ENCODE data around the gene DMXL2. TPM values are rescaled to one million over a fixed set of nuclear protein-coding genes. Genes with fewer than 3 reads are reported as not detected.

Gene DMXL2
- total and polyA plus RNA-seq, 9 of the 15 experiments (the other 6 are each of a cell fraction or from before 2014, with no cell fraction given) = 9.3 to 57.7 (median 30.7) TPM

GRCh38 chr15:51403072-51403878 lies 219.3 kb downstream of the DMXL2 start (continued):
- TF ChIP-seq RNF219 (CRISPR knock-in tag; IDR thresholded peaks at IDR 0.05) (no peak), MED1 (CRISPR knock-in tag; IDR thresholded peaks at IDR 0.05; ENCODE audit: borderline replicate concordance) (no peak), HBP1 (CRISPR knock-in tag; IDR thresholded peaks at IDR 0.05) (no peak), ZNF239 (CRISPR knock-in tag; IDR thresholded peaks at IDR 0.05) (no peak), TBP (optimal IDR thresholded peaks at IDR 0.05; ENCODE audit: low read depth, low read length) (no peak), SAFB2 (IDR thresholded peaks at IDR 0.05; ENCODE audit: borderline replicate concordance, low read depth, low read length, severe bottlenecking) (no peak), ZNF445 (CRISPR knock-in tag; IDR thresholded peaks at IDR 0.05; ENCODE audit: low read depth) (no peak), BACH1 (tag; IDR thresholded peaks at IDR 0.05) (no peak), ZC3H8 (IDR thresholded peaks at IDR 0.05) (no peak), DEAF1 (CRISPR knock-in tag; IDR thresholded peaks at IDR 0.05) (peak; percentile 41; the same call in 1 of the 2 replicates), ZNF695 (CRISPR knock-in tag; IDR thresholded peaks at IDR 0.05) (no peak), CTCF (IDR thresholded peaks at IDR 0.05 in 2 of 3, conservative IDR thresholded peaks at IDR 0.05 in 1 of 3; ENCODE audit: insufficient read depth in 2 of 3, low read depth in 1 of 3, low read length in 3 of 3) (peak; percentile 59 to 76 (median 64); a peak in 5 of 6 replicates), SAP30 (IDR thresholded peaks at IDR 0.05; ENCODE audit: borderline replicate concordance, insufficient read depth, low read depth, low read length, poor library complexity, severe bottlenecking) (no peak), BMI1 (IDR thresholded peaks at IDR 0.05; ENCODE audit: low read length) (no peak), JUNB (CRISPR knock-in tag; conservative IDR thresholded peaks at IDR 0.05) (no peak)
- TF ChIP-seq, protein P1, sequence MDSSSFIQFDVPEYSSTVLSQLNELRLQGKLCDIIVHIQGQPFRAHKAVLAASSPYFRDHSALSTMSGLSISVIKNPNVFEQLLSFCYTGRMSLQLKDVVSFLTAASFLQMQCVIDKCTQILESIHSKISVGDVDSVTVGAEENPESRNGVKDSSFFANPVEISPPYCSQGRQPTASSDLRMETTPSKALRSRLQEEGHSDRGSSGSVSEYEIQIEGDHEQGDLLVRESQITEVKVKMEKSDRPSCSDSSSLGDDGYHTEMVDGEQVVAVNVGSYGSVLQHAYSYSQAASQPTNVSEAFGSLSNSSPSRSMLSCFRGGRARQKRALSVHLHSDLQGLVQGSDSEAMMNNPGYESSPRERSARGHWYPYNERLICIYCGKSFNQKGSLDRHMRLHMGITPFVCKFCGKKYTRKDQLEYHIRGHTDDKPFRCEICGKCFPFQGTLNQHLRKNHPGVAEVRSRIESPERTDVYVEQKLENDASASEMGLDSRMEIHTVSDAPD (CRISPR knock-in tag; IDR thresholded peaks at IDR 0.05) = no peak
- TF ChIP-seq, protein P2, sequence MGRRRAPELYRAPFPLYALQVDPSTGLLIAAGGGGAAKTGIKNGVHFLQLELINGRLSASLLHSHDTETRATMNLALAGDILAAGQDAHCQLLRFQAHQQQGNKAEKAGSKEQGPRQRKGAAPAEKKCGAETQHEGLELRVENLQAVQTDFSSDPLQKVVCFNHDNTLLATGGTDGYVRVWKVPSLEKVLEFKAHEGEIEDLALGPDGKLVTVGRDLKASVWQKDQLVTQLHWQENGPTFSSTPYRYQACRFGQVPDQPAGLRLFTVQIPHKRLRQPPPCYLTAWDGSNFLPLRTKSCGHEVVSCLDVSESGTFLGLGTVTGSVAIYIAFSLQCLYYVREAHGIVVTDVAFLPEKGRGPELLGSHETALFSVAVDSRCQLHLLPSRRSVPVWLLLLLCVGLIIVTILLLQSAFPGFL (CRISPR knock-in tag; IDR thresholded peaks at IDR 0.05) = no peak
